Ovary (tissue), 3 donors: ENCODE measurements around the gene PCGF2.

Experiments
- EP300 ChIP-seq: sonication (generic); formaldehyde crosslinking; IDR thresholded peaks from one replicate; pipeline ENCODE4 v1.6.1; 2017; ENCODE audit warnings: antibody characterized with exemption
- POLR2A ChIP-seq: fragments of 450-650 bp; IDR thresholded peaks from one replicate; pipeline ENCODE4 v1.6.1; 2017; ENCODE audit warnings: antibody characterized with exemption, mild to moderate bottlenecking, moderate library complexity
- TF ChIP-seq, protein P1 (sequence below), 3 donors: fragments of 450-650 bp in 2 of 3; fragments of 200-600 bp in 1 of 3; IDR thresholded peaks; one replicate each; pipeline versions ENCODE4 v1.5.1 to v1.8.0; 2016 to 2022; ENCODE audit warnings: antibody characterized with exemption in 3 of 3, mild to moderate bottlenecking in 1 of 3
- donor health status: DM: no; HTN: no; CAD: no.

DNA sequence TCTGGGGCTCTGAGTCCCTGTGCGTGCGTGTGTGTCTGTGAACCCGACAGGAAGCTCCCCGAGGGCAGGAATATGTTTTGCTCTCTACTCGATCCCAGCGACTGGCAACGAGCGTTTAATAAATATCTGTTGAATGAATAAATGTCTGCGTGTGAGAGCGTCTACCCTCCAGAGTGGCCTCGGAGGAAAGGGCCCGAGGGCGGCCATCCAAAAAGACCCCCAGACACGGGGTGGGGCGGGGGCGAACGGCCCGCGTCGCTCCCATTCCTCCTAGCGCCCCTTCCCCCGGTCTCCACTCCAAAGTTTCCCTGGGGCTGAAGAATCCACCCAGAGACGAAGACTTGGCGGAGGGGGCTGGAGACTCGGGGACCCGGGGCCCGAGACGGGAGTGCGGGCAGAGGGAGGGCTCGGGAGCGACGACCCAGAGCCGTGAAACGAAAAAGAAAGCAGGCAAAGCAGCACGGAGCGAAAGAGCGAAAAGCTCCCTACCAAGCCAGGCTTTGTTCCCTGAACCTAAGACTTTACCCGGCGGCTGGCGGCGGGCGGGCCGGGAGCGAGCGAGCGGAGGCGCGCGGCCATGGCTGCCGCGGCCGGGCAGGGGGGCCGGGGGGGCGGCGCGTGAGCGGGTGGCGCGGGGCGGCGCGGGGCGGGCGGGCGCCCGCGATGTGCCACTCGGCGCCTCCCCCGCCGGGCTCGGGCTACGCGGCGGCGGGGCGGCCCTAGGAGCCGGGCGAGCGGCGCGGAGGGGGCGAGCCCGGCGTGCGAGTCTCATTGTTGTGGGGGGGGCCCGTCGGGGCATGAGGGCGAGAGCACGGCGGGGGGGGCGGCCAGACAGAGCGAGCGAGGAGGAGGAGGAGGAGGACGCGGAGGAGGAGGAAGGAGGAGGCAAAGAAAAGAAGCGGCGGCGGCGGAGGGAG lies 43.3 kb downstream of the PCGF2 start, which contains the start of gene MLLT6:
- TF ChIP-seq POLR2A (peak; percentile 19), EP300 (no peak)
- TF ChIP-seq, protein P1, sequence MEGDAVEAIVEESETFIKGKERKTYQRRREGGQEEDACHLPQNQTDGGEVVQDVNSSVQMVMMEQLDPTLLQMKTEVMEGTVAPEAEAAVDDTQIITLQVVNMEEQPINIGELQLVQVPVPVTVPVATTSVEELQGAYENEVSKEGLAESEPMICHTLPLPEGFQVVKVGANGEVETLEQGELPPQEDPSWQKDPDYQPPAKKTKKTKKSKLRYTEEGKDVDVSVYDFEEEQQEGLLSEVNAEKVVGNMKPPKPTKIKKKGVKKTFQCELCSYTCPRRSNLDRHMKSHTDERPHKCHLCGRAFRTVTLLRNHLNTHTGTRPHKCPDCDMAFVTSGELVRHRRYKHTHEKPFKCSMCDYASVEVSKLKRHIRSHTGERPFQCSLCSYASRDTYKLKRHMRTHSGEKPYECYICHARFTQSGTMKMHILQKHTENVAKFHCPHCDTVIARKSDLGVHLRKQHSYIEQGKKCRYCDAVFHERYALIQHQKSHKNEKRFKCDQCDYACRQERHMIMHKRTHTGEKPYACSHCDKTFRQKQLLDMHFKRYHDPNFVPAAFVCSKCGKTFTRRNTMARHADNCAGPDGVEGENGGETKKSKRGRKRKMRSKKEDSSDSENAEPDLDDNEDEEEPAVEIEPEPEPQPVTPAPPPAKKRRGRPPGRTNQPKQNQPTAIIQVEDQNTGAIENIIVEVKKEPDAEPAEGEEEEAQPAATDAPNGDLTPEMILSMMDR (IDR thresholded peaks at IDR 0.05), result no peak
